Fibroblast of skin of right quadriceps (primary cell): ENCODE data around the gene SORCS1.

ENCODE experiments used
- DNase-seq: peaks from one replicate; pipeline ENCODE4 v3.0.0-alpha.2; 2013

SORCS1 gene

GRCh38 chr10:106716381-106716780 is 448.1 kb downstream of the SORCS1 start:
- DNase-seq: no peak

DNA sequence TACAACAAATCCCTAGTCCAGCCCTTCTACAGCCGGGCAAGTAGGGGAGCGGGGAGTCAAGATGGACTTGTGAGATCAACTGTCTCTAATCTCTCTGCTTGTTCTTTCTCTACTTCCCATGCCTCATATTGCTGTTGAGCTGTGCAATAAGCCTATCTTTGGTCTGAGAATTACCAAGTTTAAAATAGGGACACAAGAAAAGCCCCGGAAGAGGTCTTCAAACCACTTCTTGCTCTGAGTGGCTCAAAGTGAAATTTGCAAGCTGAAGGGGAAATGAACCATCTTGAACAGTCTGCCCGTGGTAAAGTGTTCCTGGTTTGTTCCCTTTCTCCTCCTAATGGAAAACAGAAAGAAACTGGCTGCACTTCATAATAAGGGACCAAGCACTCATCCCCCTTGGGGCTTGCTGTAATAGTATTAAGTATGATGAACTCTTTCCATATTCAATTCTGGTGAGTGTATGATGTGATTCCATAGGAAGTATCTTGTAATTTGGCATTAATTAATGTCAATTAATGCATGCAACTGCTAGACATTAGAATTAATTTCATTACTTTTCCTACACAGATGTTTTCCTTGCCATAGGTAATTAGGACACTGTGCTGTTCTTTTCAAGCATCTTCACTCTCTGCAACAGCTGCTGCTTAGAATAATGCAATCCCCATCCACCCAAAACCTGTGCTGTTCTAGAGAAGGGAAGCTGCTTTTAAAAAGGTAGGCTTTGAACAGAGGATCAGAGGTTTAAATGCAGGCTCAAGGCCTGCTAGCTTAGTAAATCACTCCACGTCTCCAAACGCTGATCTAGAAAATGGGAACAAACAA is 449.6 kb downstream of the SORCS1 start:
- no peak for DNase-seq

DNA sequence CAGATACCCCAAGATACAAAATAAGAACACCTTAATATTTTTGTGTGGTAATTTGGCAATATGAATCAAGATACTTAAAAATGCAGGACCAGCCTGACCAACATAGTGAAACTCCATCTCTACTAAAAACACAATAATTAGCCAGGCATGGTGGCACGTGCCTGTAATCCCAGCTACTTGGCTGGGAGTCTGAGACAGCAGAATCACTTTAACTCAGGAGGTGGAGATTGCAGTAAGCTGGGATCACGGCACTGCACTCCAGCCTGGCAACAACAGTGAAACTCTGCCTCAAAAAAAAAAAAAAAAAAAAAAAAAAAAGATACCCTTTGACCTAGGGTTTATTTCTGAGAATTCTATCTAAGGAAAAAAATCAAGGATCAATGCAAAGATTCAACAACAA is 450.7 kb downstream of the SORCS1 start:
- no peak for DNase-seq

DNA sequence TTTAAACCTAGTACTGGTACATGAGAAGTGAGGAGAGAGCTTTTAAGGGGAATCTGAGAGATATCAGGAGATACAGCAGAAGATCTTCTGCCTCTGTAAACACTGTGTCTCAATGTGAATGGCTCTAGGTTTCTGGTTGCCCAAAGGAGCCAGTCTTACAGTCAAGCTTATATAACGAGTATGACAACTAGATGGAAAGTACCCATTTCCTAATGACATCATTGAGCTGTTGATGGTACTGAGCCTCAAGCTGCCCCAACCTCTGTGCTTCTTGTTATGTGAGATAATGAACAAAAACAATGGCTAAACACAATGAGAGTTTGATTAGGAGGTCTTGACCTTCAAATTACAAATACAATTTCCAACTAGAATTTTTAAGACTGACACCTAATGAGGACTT is 451.5 kb downstream of the SORCS1 start:
- DNase-seq: no peak

GRCh38 chr10:106711313-106711906 is 453.1 kb downstream of the SORCS1 start:
- DNase-seq: peak; percentile 14

- no peak for DNase-seq
Observed at GRCh38 chr10:106708506-106708905, 456.0 kb downstream of the SORCS1 start.

DNA sequence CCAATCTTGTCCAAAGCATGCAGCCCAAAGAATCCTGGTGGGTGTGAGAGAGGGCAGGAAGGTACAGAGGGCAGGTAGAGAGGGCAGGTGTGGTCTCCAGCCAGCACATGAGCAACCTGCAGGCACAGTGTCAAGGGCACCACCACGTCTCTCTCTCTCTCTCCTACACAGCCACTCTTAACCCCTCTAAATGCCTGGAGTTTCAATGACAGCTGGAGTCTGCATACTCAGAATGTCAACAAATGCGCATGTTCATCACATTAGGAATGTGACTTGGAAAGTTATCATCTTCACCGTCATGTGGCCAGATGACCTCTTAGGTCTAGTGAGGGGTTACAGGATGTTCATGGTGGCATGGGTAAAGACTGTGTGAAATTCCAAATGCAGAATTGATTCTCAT is 456.8 kb downstream of the SORCS1 start:
- no peak for DNase-seq

DNA sequence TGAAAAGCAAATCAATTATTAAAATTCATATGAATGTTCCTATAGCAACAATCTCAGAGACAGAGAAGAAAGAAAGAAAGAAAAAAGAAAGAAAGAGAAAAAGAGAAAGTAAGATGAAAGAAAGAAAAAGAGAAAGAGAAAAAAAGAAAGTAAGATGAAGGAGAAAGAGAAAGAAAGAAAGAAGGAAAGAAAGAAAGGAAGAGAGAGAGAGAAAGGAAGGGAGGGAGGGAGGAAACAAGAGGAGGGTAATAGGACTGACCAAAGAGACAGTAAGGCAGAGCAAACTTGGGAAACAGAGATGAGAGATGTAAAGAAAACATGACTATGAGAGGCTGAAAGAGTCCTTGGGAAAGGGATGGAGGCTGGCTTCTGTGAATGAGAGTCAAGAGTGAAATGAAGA is 458.4 kb downstream of the SORCS1 start:
- DNase-seq: no peak

- peak; percentile 58 for DNase-seq
Observed at GRCh38 chr10:106705681-106706100, 458.8 kb downstream of the SORCS1 start.

DNA sequence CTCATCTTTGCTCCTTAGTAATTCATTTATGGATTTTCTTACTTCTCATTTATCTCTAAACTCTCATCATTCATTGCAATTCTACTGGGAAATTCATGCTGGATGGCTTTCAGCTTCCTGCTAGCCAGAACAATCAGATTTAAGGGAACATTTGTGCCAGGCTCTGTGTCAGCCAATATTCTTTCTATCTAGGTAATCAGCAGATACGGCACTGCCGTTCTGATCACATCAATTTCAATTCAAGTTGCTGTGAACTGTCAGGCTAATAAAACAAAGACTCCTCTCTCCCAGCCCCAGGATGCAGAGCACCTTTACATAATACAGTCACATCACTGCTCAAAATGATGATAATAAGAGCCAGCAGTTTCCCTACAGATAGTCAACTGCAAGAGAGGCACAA is 468.3 kb downstream of the SORCS1 start:
- no peak for DNase-seq

DNA sequence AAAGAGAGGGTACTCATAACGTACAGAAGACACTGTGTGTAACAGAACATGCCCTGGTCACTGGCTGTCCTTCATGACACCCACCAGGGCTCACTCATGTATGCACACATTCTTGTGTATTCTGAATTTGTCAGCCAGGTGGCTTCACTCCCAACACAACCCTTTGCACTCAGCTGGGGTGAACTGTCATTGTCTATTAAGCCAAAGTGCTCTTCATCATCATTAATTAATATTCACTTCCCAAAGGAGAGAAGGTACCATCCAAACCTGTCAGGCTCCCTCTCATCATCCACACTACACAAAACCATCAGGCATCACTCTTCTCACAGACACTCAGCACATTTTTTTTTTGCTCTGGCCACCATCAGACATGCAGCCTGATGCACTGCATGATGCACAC is 469.8 kb downstream of the SORCS1 start:
- no peak for DNase-seq

- DNase-seq: peak; percentile 1
Observed at GRCh38 chr10:106682175-106682574, 482.3 kb downstream of the SORCS1 start.

GRCh38 chr10:106680061-106680460 is 484.4 kb downstream of the SORCS1 start:
- DNase-seq: no peak

DNA sequence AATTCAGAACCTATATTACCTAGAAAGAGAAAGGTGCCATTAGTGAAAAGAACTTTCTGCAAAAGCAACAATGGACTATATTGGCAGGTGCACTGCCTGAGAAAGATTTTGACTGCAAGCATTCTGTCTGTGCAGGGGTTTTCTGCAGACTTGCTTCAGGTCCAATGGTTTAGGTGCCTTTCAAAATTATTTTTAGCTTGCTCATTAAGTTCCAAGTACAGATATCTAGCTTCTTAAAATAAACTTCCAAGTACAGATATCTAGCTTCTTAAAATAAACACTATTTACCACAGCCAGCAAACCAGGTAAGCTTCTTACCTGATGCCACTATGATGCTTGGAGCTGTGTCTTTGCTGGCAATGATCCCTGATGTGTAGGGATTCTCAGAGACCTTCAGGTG is 485.2 kb downstream of the SORCS1 start:
- DNase-seq: no peak

- DNase-seq: no peak
Observed at GRCh38 chr10:106672517-106673175, 491.9 kb downstream of the SORCS1 start.

DNA sequence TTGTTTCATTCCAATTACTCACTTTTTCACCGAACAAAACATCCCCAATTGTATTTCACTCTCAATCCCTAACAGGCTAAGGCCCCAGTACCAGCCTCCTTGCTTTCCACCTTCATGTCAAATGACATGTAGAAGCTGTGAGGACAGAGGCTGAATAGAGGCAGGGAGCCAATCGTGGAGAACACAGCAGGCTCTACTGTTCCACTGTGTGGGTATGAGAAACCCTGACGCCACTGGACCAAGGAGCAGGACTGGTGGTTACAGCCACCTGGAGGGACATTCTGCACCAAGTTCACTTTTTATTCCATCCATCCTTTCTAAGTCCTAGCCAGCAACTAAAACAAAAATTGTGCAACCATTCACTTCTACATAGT is 502.8 kb downstream of the SORCS1 start:
- DNase-seq: no peak

DNA sequence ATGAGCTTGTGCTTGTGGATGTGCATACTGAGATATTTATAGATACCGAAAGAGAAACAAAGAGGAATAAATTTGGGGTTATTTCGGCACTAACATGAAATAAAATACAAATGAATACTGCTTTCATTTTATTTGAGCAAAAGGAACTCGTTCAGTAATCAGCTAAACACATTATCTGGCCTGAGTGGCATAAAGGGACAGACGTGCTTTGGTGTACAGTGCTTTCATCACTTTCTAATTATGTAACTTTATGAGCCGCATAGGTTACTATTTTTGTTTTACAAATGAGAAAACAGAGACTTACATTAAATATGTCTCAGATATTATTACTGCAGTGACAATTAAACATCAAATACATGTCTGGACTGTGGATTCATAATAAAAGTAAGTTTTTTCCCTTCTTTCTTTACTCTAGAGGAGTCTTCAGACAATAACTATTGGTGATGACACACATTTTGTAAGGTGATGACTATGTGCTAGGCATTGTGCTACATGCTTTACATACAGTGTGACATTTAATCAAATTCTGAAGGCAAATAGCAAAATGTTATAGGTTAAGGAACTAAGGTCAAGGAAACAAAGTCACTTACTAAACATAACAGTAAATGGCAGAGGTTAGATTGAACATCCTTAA is 503.3 kb downstream of the SORCS1 start:
- DNase-seq: no peak

DNA sequence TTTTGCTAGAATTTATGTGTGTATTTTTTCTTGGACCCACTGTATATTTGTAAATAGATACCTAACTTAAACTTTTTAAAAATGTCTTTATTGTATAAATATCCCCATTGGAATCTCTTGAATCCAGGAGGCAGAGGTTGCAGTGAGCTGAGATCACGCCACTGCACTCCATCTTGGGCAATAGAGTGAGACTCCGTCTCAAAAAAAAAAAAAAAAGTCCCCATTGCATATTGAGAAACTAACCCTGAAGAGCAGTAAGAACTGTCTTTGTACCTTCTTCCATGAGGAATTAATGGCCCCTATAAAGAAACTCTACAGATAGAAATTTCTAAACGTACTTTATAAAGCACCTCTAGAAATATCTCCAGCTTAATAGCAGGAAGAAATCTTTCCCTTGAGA is 504.0 kb downstream of the SORCS1 start:
- no peak for DNase-seq

DNA sequence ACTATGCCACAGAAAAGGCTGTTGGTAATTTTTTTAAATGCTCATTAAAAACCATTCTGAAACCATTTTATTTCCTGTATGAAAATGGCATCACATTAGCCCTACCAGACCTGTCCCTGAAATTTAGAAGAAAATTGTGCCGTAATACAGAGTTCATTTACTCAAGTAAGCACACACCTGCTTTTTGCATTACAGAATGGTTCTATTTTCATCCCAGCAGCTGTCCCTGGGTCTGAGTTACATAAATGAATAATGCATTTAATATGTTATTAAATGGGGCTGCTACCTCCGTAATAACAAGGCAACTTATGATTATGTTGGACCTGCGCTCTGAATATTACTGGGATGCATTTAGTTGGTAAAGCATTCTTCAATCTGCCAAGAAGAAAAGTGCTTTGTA is 508.9 kb downstream of the SORCS1 start:
- no peak for DNase-seq

- DNase-seq: no peak
Observed at GRCh38 chr10:106655165-106655564, 509.3 kb downstream of the SORCS1 start.

- DNase-seq: no peak
Observed at GRCh38 chr10:106652279-106652678, 512.2 kb downstream of the SORCS1 start.

- DNase-seq: no peak
Observed at GRCh38 chr10:106648534-106649481, 515.7 kb downstream of the SORCS1 start.

- no peak for DNase-seq
Observed at GRCh38 chr10:106643473-106643872, 521.0 kb downstream of the SORCS1 start.
